Measurements from ENCODE around the gene CPT2.
A peak's percentile ranks its signal among the peaks of the same experiment; 100 is the strongest.

CPT2 gene

GRCh38 chr1:53196485-53197290, at the start of gene CPT2:
Gene CPT2 (plus strand): TSS chr1:53196824. CDS start chr1:53196944, 120 bp downstream.
- peak; percentile 96 for DNase-seq

- no peak for DNase-seq
These were observed 49.5 kb upstream of the CPT2 start for GRCh38 chr1:53147174-53147573.

DNA sequence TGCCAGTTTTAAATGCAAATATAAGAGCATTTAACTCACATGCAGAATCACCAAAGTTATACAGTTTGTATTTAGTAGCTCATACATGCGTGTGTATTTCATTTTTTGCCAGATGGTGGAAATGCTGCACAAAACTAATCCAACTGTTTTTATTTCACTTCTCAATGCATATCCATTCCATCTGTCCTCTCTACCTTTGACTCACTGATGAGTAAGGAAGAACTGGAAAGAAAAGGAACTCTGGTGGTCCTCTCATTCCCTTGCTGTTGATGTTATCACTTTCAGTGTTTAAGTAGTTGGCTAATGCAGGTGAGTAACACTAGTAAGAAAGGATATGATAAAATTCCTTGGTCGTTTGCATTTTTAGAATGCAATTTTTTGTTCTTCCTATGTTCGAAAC, 48.5 kb upstream of the CPT2 start:
- no peak for DNase-seq

GRCh38 chr1:53153752-53154151, 42.9 kb upstream of the CPT2 start:
- no peak for DNase-seq

DNA sequence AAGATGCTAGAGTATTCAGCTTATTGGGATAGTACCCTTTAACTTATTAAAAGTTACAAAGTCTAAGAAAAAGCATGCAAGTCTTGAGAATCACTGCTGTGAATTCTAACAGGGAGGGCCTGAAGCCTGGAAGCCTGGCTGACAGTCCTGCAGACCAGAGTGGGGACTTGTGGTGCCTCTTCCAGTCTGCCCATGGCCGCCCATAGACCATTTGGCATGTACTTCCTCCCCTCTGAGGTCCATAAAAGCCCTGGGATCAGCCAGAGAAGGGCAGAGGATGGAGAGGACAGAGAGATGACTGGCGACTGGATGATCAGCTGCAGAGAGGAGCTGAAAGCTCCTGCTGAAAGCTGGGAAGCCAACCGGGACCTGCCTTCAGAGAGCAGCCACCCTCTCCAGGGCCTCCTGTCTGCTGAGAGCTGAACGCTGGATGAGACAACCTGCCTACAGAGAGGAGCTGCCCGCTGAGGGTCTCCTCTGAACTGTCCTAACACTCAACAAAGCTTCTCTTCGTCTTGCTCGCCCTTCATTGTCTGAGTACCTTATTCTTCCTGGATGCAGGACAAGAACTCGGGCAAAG, 41.7 kb upstream of the CPT2 start:
- DNase-seq, result no peak

GRCh38 chr1:53155534-53155933, 41.1 kb upstream of the CPT2 start:
- no peak for DNase-seq

GRCh38 chr1:53155945-53156344, 40.7 kb upstream of the CPT2 start:
- DNase-seq, result no peak

- DNase-seq, result no peak
These were observed 39.8 kb upstream of the CPT2 start for GRCh38 chr1:53156783-53157182.

DNA sequence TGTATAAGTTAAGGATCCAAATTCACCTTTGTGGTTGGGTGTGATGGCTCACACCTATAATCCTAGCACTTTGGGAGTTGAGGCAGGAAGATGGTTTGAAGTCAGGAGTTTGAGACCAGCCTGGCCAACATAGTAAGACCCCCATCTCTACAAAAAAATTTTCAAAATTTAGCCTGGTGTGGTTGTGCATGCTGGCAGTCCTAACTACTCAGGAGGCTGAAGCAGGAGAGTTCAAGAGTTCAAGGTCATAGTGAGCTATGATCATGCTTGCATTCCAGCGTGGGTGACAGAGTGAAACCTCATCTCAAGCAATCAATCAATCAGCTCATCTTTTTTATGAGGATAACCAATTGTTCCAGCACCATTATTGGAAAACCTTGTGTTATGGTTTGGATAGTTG, 37.7 kb upstream of the CPT2 start:
- no peak for DNase-seq

GRCh38 chr1:53160924-53161378, 35.7 kb upstream of the CPT2 start:
- DNase-seq, result no peak

DNA sequence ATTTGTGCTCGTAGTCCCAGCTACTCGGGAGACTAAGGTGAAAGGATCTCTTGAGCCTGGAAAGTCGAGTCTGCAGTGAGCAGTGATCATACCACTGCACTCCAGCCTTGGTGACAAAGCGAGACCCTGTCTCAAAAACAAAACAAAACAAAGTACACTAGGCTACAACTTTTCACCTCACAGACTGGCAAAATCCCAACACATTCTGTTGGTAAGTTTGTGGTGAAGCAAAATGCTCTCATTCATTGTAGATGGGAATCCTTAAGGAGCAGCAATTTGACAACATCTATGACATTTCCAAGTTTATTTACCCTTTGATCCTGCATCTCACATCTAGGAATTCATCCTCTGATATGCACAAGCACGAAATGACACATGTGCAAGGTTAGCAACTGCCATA, 34.0 kb upstream of the CPT2 start:
- no peak for DNase-seq

DNA sequence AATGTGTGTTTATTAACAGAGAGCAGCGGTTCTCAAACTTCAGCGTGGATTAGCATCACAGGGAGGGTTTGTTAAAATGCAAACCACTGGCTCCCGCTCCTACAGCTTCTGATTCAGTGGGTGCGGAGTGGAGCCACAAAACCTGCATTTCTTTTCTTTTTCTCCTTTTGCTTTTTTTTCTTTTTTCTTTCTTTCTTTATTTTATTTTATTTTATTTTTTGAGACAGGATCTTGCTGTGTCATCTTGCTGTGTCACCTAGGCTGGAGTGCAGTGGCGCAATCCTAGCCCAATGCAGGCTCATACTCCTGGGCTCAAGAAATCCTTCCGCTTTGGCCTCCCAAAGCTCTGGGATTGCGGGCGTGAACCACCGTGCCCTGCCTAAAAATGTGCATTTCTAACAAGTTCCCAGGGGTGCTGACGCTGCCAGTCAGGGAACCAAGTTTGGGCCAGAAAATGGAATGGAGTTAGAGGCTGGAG, 33.3 kb upstream of the CPT2 start:
- no peak for DNase-seq

GRCh38 chr1:53165408-53165961, 31.1 kb upstream of the CPT2 start:
- no peak for DNase-seq

DNA sequence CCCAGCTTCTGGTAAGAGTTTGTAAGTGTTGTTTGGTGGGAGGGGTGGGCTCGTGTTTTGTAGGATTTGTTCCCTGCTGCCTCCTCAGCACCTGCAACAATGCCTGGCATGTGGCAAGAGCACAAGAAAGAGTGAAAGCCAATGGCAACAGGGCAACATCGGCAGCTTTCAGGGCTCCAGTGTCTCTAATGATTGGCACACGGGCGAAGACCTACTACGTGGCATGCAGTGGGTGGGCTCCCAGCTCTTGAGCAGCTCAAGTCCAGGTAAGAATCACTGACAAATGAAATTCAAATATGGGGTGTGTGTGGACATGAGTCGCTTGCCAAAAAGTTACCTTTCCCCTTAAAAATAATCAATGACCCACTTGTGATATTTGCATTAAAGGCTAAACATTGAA, 30.3 kb upstream of the CPT2 start:
- DNase-seq, result no peak

- no peak for DNase-seq
These were observed 29.7 kb upstream of the CPT2 start for GRCh38 chr1:53166912-53167311.

GRCh38 chr1:53172426-53173128, 24.0 kb upstream of the CPT2 start:
- no peak for DNase-seq

DNA sequence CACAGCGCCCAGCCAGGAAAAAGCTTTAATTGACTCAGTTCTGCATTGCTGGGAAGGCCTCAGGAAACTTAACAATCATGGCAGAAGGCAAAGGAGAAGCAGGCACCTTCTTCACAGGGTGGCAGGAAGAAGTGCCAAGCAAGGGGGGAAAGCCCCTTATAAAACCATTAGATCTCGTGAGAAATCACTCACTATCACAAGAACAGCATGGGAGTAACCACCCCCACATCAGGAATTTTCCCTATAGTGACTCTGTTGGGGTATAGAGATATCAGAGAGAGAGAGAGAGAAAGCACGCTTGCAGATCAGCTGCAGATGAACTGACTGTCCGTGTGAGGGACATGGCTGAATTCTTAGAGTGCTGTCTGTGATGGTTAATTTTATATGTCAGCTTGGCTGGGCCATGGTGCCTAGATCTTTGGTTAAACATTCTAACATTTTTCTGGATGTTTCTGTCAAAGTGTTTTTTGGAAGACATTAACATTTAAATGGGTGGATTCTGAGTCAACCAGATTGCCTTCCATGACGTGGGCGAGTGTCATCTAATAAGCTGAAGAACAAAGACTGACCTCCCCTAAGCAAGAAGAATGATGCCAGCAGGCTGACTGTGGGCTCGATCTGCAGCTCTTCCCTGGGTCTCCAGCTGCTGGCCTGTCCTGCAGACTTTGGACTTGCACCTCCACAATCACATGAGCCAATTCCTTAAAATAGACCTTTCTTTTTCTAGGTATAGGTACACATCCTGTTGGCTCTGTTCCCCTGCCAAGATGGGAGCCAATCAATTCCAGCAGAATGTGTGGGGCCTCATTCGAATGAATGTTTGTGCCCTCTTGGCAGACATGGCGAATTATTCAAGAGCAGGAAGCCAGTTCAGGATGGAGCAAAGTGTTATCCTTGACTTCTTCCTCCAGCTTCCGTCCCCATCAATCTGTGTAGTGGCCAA, 21.4 kb upstream of the CPT2 start:
- no peak for DNase-seq

DNA sequence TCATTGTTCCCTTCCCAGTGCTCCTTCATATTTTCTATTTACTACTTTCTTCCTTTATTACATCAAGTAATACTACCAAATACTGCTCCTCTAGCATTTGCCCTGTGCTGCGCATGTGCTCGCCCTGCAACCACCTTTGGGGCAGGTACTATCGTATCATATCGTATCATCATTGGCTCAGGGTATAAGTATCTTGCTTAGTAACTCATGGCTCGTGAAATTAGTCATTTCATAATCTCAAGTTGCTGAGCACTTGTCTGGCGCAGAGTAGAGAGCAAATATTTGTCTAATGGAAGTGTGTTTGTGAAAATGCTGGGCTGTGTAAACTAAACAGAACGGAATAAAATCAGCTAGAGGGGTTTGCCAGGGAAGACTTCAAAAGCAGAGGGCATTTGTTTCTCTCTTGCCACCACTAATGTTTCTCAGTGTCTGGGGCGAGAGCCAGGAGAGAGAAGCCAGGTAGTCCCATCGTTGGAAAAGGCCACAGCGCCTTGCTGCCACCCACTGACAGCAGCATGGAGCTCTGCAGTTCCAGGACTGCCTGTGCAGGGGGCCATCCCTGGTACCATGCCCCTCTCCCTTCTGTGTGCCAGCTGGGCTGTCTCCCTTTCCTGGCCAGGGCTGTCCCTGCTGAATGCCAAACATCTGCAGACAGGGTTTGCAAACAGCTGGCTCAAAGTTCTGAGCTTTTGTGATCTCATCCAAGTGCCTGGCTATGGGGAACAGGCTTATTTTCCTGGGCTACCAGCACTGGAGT, 20.0 kb upstream of the CPT2 start:
- no peak for DNase-seq

GRCh38 chr1:53180226-53180625, 16.4 kb upstream of the CPT2 start:
- DNase-seq, result no peak

DNA sequence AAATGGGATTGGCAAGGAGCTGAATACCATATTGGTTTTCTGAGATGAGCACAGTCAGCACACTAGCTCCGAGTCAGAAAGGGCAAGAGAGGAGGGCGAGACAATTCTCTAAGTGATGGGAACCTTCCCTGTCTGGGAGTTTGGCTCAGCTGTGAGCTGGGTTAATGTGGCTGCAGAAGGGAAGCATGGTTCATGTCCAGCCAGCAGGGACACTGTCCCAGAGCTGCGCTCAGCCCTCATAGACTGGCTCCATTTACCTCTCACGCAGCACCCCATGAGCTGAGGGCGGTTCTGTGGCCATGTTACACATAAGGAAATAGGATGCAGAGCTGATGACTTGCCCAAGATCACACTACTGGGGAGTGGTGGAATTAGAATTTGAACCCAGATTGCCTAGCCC, 15.7 kb upstream of the CPT2 start:
- no peak for DNase-seq

- peak; percentile 84 for DNase-seq
These were observed 14.5 kb upstream of the CPT2 start for GRCh38 chr1:53182111-53182593.
